Islet of Langerhans (tissue), 1 donor: ENCODE measurements around the gene MRPS18B.
"Not testable (repeated sequence)": the region's sequence is repeated elsewhere in the genome, so short reads cannot be mapped to it uniquely, and the experiment has no call there.

Experiments used
- FAIRE-seq: peaks from one replicate; lab custom pipeline; 2011; peaks lifted over from hg19 to GRCh38; lab: Jason Lieb, UNC

Gene MRPS18B

GRCh38 chr6:30643656-30644055 is 26.0 kb downstream of the MRPS18B start:
- FAIRE-seq = no peak

DNA sequence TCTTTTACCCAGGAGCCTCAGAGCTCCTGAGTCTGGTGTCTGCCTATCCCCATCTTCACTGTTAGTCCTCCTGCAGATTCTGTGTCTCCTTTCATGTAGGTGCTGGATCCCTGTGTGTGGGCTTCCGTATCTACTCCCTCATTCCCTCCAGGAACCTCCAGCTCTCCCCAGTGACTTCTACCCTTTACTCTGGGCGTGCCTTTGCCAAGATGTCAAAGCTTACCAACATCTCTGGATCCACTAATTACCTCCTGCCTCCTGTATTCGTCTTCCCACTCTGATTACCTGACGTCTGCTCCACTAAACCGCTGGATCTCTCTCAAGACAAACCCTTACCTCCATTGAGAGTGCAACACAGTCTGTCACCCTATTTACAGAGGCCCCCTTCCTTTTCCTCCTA is 27.1 kb downstream of the MRPS18B start:
- no peak for FAIRE-seq

DNA sequence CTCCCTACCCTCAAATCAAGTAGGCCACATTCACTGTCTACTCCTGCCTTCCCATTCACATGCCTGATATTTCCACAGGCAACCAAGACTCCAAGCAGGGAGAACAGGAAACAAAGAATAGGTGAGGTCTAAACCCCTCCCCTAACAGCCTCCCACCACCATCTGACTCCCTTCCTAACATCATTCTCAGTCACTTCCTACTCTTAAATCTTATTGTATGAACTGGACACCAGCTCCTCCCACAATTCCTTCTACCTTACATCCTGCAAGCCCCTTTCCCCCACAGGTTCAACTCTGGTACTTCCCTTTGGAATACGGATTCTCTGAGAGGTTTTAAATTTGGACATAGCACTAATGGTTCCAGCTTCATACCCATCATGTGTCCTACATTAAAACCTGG is 28.3 kb downstream of the MRPS18B start:
- no peak for FAIRE-seq

- no peak for FAIRE-seq
Observed at GRCh38 chr6:30646450-30647241, 29.0 kb downstream of the MRPS18B start, which contains the start of gene C6orf136. Gene C6orf136 (plus strand): TSS chr6:30647133. CDS start chr6:30647232, 99 bp downstream.

GRCh38 chr6:30647242-30648116 is 29.8 kb downstream of the MRPS18B start:
- FAIRE-seq = no peak

DNA sequence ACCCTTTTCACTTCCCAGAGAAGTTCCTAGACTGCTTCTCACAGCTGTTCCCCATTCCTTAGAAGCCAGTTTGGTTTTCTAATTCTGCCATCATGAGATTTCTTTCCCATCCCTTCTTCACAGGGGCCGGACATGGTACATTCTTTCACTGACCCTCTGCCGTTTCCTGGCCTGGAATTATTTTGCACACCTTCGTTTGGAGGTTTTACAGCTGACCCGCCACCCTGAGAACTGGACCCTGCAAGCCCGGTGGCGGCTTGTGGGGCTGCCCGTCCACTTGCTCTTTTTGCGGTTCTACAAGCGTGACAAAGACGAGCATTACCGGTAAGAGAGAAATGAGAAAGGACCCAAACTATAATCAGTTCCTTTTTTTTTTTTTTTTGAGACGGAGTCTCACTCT is 33.5 kb downstream of the MRPS18B start:
- FAIRE-seq = no peak

DNA sequence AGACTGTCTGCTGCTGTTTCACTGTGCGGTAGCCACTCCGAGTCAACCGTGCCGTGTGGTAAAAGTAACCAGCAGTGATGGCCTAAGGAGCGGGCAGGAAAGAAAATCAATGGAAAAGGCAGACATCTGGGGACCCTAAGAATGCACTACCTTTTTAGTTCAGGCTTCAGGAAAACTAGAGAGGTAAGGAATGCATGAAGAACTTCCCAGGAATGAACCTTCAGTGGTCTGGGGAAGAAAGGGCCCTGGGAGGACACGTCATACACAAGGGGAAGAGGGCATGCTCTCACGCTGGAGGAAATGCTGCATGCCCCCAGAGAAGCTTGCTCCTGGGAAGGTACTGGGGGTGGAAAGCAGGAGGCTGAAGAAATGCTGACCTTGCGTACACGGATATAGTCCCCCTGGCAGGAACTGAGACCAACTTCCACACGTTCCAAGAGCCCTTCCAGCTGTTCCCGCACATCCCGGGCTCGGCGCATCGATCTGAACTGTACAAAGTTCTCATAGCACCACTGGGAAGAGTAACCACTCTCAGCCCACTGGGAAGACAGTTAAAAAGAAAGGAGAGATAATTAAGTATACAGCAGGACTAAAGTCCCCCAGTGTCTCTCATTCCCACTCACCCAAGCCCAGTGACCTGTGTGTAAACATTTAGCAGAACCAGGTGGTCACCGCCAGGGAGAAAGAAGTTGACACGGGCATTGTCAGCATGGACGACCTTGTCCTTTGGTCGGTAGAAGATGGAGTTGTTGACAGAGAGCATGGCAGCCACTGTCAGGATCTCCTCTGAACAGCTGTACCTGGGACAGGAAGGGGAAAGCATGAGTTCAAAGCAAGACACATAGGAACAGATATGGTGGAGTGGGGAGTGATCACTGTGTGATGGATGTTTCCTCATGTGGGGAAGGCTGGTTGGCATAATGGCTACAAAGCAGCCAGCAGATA is 37.4 kb downstream of the MRPS18B start:
- FAIRE-seq = no peak

- no peak for FAIRE-seq
Observed at GRCh38 chr6:30655743-30656094, 38.1 kb downstream of the MRPS18B start.

GRCh38 chr6:30656513-30656912 is 38.9 kb downstream of the MRPS18B start:
- no peak for FAIRE-seq

- no peak for FAIRE-seq
Observed at GRCh38 chr6:30657454-30657853, 39.8 kb downstream of the MRPS18B start.

GRCh38 chr6:30657922-30658321 is 40.3 kb downstream of the MRPS18B start:
- FAIRE-seq = not testable (repeated sequence)

GRCh38 chr6:30664994-30665767 is 47.5 kb downstream of the MRPS18B start:
- no peak for FAIRE-seq

DNA sequence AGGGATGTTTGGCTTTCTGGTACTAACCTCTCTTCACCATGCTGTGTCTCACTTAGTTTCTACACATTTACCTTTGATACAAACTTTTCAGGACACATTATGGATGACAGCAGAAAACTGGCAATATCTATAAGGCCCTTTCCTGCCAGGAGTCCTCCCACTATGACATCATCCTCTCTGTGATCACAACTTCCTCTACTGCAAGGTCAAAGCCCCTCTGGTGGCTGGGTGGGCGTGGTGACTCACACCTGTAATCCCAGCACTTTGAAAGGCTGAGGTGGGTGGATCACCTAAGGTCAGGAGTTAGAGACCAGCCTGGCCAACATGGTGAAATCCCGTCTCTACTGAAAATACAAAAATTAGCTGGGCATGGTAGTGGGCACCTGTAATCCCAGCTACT is 48.7 kb downstream of the MRPS18B start:
- not testable (repeated sequence) for FAIRE-seq

DNA sequence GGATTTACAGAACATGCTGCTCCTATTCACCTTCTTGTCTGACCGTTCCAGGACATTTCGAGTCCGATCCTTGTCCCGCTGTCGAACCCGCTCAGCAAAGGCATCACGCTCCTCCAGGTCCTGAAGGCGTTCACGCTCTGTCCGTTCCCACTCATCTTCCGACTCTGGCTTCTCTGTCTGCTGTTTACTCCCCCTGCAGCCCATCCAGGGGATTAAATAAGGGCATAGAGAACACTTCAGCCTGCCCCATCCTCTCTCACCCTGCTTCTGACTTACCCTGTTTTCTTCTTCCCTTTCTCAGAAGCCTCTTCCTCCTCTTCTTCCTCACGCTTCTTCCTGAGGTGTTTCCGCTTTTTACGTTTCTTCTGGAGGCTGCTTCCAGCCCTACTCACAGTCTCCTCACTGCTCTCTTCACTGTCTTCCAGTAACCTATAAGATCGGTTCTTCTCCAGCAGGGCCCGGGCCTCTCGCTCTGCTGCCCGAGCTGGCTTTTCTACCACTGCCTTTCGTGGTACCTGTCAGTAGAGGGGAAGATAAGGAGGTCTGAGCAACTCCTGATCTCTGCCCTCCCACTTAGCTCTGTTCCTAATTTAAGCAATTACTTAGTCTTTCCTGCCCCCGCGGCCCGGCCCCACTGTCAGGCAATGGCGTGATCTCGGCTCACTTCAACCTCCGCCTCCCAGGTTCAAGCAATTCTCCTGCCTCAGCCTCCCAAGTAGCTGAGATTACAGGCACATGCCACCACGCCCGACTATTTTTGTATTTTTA is 53.3 kb downstream of the MRPS18B start:
- no peak for FAIRE-seq

GRCh38 chr6:30672445-30673253 is 55.0 kb downstream of the MRPS18B start, which contains the start of gene DHX16:
Gene DHX16 (minus strand): TSS chr6:30673006. CDS start chr6:30672841, 165 bp downstream.
- peak; percentile 94 for FAIRE-seq
